ENCODE results near the gene RAB10. TPM values are rescaled to one million over a fixed set of nuclear protein-coding genes. Genes with fewer than 3 reads are reported as not detected.
A peak's percentile ranks its signal among the peaks of the same experiment; 100 is the strongest.

RAB10 gene
- total RNA-seq, 2 donors from 2014 or later = 70.9 to 86.7 TPM

- DNase-seq (ENCODE audit: low spot score) = no peak
- H3K9me3 ChIP-seq = no peaks in the 10 kb centered on the region
- H3K27ac ChIP-seq = no peak overlapping the region
- no peaks in the 10 kb centered on the region for H3K36me3 ChIP-seq
- H3K4me3 ChIP-seq = no peak overlapping the region
- peaks cover 3 to 15% of the 10 kb centered on the region in 2 donors for H3K27me3 ChIP-seq
- TF ChIP-seq CTCF (IDR thresholded peaks at IDR 0.05) = no peak
- peaks cover 3 to 32% of the 10 kb centered on the region in 2 donors for H3K4me1 ChIP-seq
Measured at GRCh38 chr2:26177122-26177521, 143.2 kb downstream of the RAB10 start.

- Histone ChIP-seq H3K27me3 (peaks cover 3 to 13% of the 10 kb centered on the region in 2 donors), H3K9me3 (no peaks in the 10 kb centered on the region), H3K4me1 (peaks cover 2 to 26% of the 10 kb centered on the region in 2 donors), H3K4me3 (peak overlapping the region in 1 of 2 donors; percentile 58), H3K27ac (no peak overlapping the region), H3K36me3 (no peaks in the 10 kb centered on the region)
- TF ChIP-seq CTCF (IDR thresholded peaks at IDR 0.05) = no peak
- DNase-seq (ENCODE audit: low spot score) = no peak
Measured at GRCh38 chr2:26178246-26178645, 144.4 kb downstream of the RAB10 start.

GRCh38 chr2:26178746-26179436 lies 145.0 kb downstream of the RAB10 start:
- peak in 1 of 2 donors; percentile 13 for TF ChIP-seq CTCF (IDR thresholded peaks at IDR 0.05)
- H3K4me3 ChIP-seq = peak overlapping the region; percentile 39 to 58
- DNase-seq (ENCODE audit: low spot score) = no peak
- peaks cover 3 to 6% of the 10 kb centered on the region in 2 donors for H3K27me3 ChIP-seq
- H3K36me3 ChIP-seq = no peaks in the 10 kb centered on the region
- H3K4me1 ChIP-seq = peaks cover 0 to 19% of the 10 kb centered on the region in 2 donors
- no peaks in the 10 kb centered on the region for H3K9me3 ChIP-seq
- no peak overlapping the region for H3K27ac ChIP-seq

DNA sequence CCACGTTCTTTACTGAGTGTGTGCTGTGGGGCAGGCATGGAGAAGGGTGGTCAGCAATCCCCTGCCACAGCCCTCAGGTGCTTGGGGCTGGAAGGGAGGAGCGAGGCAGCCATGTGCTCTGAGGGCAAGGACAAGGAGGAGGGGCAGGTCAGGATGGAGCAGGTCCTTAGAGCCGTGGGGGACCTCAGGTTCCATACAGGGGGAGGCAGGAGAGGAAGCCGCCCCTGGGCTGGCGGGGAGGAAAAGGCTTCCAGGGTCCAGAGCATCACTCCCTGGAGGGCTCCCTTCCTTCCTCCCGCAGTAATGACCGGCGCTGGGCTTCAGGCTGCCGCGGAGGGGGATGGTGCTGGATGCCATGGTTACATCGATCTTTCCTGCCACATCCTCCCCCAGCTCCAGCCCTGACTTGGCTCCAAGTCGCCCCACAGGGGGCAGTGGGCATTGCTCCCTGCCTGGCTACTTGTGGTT lies 145.6 kb downstream of the RAB10 start:
- Histone ChIP-seq H3K36me3 (no peaks in the 10 kb centered on the region), H3K27ac (no peak overlapping the region), H3K9me3 (no peaks in the 10 kb centered on the region), H3K4me1 (peaks cover 0 to 18% of the 10 kb centered on the region in 2 donors), H3K27me3 (peaks cover under 1% of the 10 kb centered on the region in 2 donors), H3K4me3 (peak overlapping the region; percentile 39 to 58)
- TF ChIP-seq CTCF (IDR thresholded peaks at IDR 0.05) = no peak
- no peak for DNase-seq (ENCODE audit: low spot score)

DNA sequence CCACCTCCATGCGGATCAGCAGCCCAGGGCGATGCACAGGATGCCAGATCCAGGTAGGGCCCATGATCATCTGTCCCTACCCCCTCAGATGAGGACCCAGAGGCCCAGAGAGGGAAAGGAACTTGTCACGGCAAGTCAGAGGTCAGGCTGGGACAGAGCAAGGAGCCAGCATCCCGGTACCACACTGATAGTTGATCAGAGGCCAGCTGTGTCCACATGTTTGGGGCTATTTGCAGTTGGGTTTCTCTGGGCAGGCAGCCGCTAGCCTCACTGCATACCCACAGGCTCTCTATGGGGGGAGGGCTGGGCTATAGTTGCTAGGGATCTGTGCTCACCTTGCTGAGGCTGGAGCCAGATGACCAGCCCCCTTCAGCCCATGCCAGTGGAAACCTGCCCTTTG lies 148.6 kb downstream of the RAB10 start:
- Histone ChIP-seq H3K36me3 (no peaks in the 10 kb centered on the region), H3K9me3 (no peaks in the 10 kb centered on the region), H3K4me1 (peaks cover 0 to 31% of the 10 kb centered on the region in 2 donors), H3K27me3 (no peaks in the 10 kb centered on the region), H3K27ac (no peak overlapping the region), H3K4me3 (no peak overlapping the region)
- DNase-seq (ENCODE audit: low spot score) = no peak
- no peak for TF ChIP-seq CTCF (IDR thresholded peaks at IDR 0.05)
